ENCODE results near the gene FLNB. TPM values are rescaled to one million over a fixed set of nuclear protein-coding genes. Genes with fewer than 3 reads are reported as not detected.

FLNB gene
- total and polyA plus RNA-seq, 9 of the 15 experiments (the other 6 are each of a cell fraction or from before 2014, with no cell fraction given), result 9.4 to 48.1 (median 25.6) TPM

GRCh38 chr3:58164906-58165821 is 156.9 kb downstream of the FLNB start (continued):
- TF ChIP-seq, protein P1, sequence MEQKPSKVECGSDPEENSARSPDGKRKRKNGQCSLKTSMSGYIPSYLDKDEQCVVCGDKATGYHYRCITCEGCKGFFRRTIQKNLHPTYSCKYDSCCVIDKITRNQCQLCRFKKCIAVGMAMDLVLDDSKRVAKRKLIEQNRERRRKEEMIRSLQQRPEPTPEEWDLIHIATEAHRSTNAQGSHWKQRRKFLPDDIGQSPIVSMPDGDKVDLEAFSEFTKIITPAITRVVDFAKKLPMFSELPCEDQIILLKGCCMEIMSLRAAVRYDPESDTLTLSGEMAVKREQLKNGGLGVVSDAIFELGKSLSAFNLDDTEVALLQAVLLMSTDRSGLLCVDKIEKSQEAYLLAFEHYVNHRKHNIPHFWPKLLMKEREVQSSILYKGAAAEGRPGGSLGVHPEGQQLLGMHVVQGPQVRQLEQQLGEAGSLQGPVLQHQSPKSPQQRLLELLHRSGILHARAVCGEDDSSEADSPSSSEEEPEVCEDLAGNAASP (IDR thresholded peaks at IDR 0.05), result no peak
- no peak for TF ChIP-seq GTF2F1 (IDR thresholded peaks at IDR 0.05; ENCODE audit: low read depth, low read length)
- no peak for TF ChIP-seq CBX5 (IDR thresholded peaks at IDR 0.05; ENCODE audit: borderline replicate concordance, low read depth)

- no peaks in the 10 kb centered on the region for H3K27me3 ChIP-seq (ENCODE audit: control insufficient read depth in 2 of 2, insufficient read depth in 2 of 2, low read length in 2 of 2)
- FAIRE-seq, result peak; percentile 84
- peak overlapping the region in 1 of 2 experiments; percentile 87; a peak in 2 of 4 replicates for H3K9ac ChIP-seq (ENCODE audit: insufficient read depth in 1 of 2, low read depth in 2 of 2, low read length in 2 of 2)
- no peak overlapping the region for H3K27ac ChIP-seq (ENCODE audit: extremely low read depth, low read depth, low read length)
- no peaks in the 10 kb centered on the region for H3K79me2 ChIP-seq (ENCODE audit: control insufficient read depth, insufficient read depth, low read length)
- no peak overlapping the region for H3K4me2 ChIP-seq (ENCODE audit: insufficient read depth, low read length)
- no peaks in the 10 kb centered on the region; the same call in 1 of the 2 replicates for H3K9me3 ChIP-seq (replicated peaks; ENCODE audit: control insufficient read depth, insufficient read depth, low read depth, low read length)
- BruUV-seq (replicated peaks), result no TSS peak
- WGBS (ENCODE audit: insufficient coverage, low coverage, missing lambda C conversion rate), result 74% methylated on average over 13 of the region's 16 CpGs
- H4K20me1 ChIP-seq (replicated peaks; ENCODE audit: control insufficient read depth, insufficient read depth, low read length), result no peaks in the 10 kb centered on the region
- intact Hi-C loops (cut with micrococcal nuclease), result no loop called here
- CTCF ChIA-PET (ENCODE audit: low intra/inter-chr PET ratio), result interaction anchor here (0.6 kb wide), 1 partner anchor 24 kb away, joined by 4 read pairs; no protein-coding TSS in a partner anchor
- H2AFZ ChIP-seq (ENCODE audit: low read depth, low read length), result peak overlapping the region; percentile 12; the same call in 1 of the 2 replicates
- peak; percentile 94 for ATAC-seq
- peak; percentile 69 to 75 (median 72) for DNase-seq (ENCODE audit: extremely low read depth in 1 of 4, low spot score in 3 of 4)
- peaks cover 3% of the 10 kb centered on the region for H3K9me1 ChIP-seq (ENCODE audit: control insufficient read depth, insufficient read depth, low read length)
- peaks cover 20 to 23% of the 10 kb centered on the region in 2 experiments; a peak in 4 of 5 replicates for H3K4me1 ChIP-seq (replicated peaks in 1 of 2; ENCODE audit: control insufficient read depth in 2 of 2, insufficient read depth in 2 of 2, low read length in 2 of 2)
- POLR2A ChIA-PET, result interaction anchor here (0.6 to 1.0 kb wide), 6 partner anchors 10 to 1072 kb away, joined by 3 to 6 read pairs (median 3); no protein-coding TSS in a partner anchor
- peaks cover 58% of the 10 kb centered on the region; the same call in 2 of the 3 replicates for H3K36me3 ChIP-seq (ENCODE audit: control insufficient read depth, insufficient read depth, low read length)
- no peak overlapping the region for H3K4me3 ChIP-seq
- in situ Hi-C loops (cut with MboI), result loop anchor here (25.0 kb wide), 1 partner anchor 155 kb away; the partner anchor contains the start of gene FLNB
- TF ChIP-seq, protein P2, sequence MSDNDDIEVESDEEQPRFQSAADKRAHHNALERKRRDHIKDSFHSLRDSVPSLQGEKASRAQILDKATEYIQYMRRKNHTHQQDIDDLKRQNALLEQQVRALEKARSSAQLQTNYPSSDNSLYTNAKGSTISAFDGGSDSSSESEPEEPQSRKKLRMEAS (CRISPR knock-in tag; IDR thresholded peaks at IDR 0.05), result no peak
- TF ChIP-seq MIER1 (IDR thresholded peaks at IDR 0.05; ENCODE audit: low read depth) (no peak), USF1 (CRISPR knock-in tag; IDR thresholded peaks at IDR 0.05) (no peak), HDAC8 (tag; IDR thresholded peaks at IDR 0.05) (no peak), PCBP1 (IDR thresholded peaks at IDR 0.05; ENCODE audit: low read depth, low read length, poor library complexity, severe bottlenecking) (no peak), PURB (CRISPR knock-in tag; IDR thresholded peaks at IDR 0.05; ENCODE audit: low read depth) (no peak), RAD21 (CRISPR knock-in tag; conservative IDR thresholded peaks at IDR 0.05 in 1 of 2, IDR thresholded peaks at IDR 0.05 in 1 of 2) (peak in 1 of 2 experiments; percentile 32; a peak in 2 of 4 replicates), FOXA3 (CRISPR knock-in tag; conservative IDR thresholded peaks at IDR 0.05 in 1 of 2, IDR thresholded peaks at IDR 0.05 in 1 of 2) (no peak)
- TF ChIP-seq, protein P3, sequence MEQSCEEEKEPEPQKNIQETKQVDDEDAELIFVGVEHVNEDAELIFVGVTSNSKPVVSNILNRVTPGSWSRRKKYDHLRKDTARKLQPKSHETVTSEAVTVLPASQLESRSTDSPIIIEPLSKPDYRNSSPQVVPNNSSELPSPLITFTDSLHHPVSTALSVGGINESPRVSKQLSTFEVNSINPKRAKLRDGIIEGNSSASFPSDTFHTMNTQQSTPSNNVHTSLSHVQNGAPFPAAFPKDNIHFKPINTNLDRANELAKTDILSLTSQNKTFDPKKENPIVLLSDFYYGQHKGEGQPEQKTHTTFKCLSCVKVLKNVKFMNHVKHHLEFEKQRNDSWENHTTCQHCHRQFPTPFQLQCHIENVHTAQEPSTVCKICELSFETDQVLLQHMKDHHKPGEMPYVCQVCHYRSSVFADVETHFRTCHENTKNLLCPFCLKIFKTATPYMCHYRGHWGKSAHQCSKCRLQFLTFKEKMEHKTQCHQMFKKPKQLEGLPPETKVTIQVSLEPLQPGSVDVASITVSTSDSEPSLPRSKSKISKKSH (CRISPR knock-in tag; IDR thresholded peaks at IDR 0.05), result no peak
Observed at GRCh38 chr3:58167431-58168351, 159.5 kb downstream of the FLNB start.

Data from K562 (cell line).